ENCODE data around the gene TANGO2. TPM values are rescaled to one million over a fixed set of nuclear protein-coding genes. Genes with fewer than 3 reads are reported as not detected.

Gene TANGO2
- total RNA-seq, 1 experiment from 2014 or later = 14.6 TPM

DNA sequence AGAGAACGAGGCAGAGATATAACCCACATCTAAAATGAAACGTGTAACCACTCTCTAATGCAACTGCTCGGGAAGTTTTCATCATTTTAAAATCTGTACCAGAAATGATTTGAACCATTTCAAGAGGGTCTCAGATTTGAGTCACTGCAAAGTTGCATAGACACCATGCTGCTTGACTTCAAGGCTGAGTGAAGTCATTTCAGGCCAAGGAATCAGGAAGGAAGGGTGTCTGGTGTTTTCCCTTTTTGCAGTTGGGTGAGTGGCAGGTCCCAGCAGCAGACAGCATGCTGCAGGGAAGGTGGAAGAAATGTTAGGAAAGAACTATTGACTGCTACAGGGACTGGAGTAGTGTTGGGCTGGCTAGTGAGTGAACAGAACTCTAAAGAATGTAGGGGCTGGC, 16.5 kb downstream of the TANGO2 start:
- no peak for DNase-seq
- Histone ChIP-seq H3T11ph (ENCODE audit: low read length) (no peak overlapping the region), H4K91ac (ENCODE audit: insufficient read length, low read depth, low read length) (no peak overlapping the region), H3K23ac (ENCODE audit: insufficient read length, low read depth, low read length) (no peak overlapping the region), H2BK20ac (ENCODE audit: low read depth, low read length, poor library complexity, severe bottlenecking) (no peak overlapping the region), H3K27ac (ENCODE audit: insufficient read length, low read depth, low read length) (no peak overlapping the region), H3K9me3 (ENCODE audit: control insufficient read depth, low read depth, low read length) (no peaks in the 10 kb centered on the region), H2AK5ac (ENCODE audit: insufficient read length, low read length) (no peak overlapping the region), H4K20me1 (ENCODE audit: control insufficient read depth, insufficient read depth, insufficient read length) (no peaks in the 10 kb centered on the region), H2BK12ac (ENCODE audit: insufficient read length, low read depth, low read length) (no peak overlapping the region), H3K79me2 (ENCODE audit: insufficient read depth, low read length) (no peaks in the 10 kb centered on the region), H4K5ac (ENCODE audit: insufficient read length, low read depth, low read length) (no peak overlapping the region), H2AFZ (ENCODE audit: low read length) (no peak overlapping the region), H3K23me2 (ENCODE audit: insufficient read length, low read depth, low read length, poor library complexity, severe bottlenecking) (no peaks in the 10 kb centered on the region), H3K56ac (ENCODE audit: insufficient read length, low read depth, low read length) (no peak overlapping the region), H3K27me3 (ENCODE audit: insufficient read depth, low read length) (no peaks in the 10 kb centered on the region; the same call in 1 of the 2 replicates), H3K9ac (ENCODE audit: extremely low read depth, insufficient read length, low read length) (no peak overlapping the region), H2BK120ac (ENCODE audit: low read depth, low read length, poor library complexity, severe bottlenecking) (no peak overlapping the region), H3K4me1 (ENCODE audit: insufficient read depth, low read length) (no peaks in the 10 kb centered on the region), H3K4ac (ENCODE audit: low read depth, low read length) (no peak overlapping the region), H3K4me2 (ENCODE audit: insufficient read depth, insufficient read length, low read length) (no peak overlapping the region), H3K18ac (ENCODE audit: insufficient read length, low read depth, low read length) (no peak overlapping the region), H2BK15ac (ENCODE audit: low read depth, low read length) (no peak overlapping the region), H3K79me1 (ENCODE audit: insufficient read depth, low read depth, low read length, poor library complexity, severe bottlenecking) (no peaks in the 10 kb centered on the region), H4K8ac (replicated peaks; ENCODE audit: insufficient read length, low read depth, low read length) (no peak overlapping the region), H2BK5ac (ENCODE audit: insufficient read length, low read length) (no peak overlapping the region), H3K14ac (ENCODE audit: insufficient read depth, low read length) (no peak overlapping the region)
- WGBS (ENCODE audit: extremely low coverage, insufficient read length, low lambda C conversion rate) = no CpG with 5 or more reads among the region's 3 CpGs
- Mint-ChIP-seq H3K4me3 (no peak overlapping the region), H3K9me3 (no peaks in the 10 kb centered on the region), H3K27ac (peak overlapping the region; percentile 73 to 78 (median 76); a peak in 3 of 7 replicates), H3K4me1 (peaks cover 0 to 8% of the 10 kb centered on the region in 2 experiments; a peak in 2 of 4 replicates), H3K36me3 (ENCODE audit: insufficient read depth in 1 of 3, low read depth in 3 of 3) (peaks cover 0 to 7% (median 0%) of the 10 kb centered on the region in 3 experiments; a peak in 3 of 7 replicates), H3K27me3 (ENCODE audit: low read depth) (no peaks in the 10 kb centered on the region; the same call in 1 of the 2 replicates)
- TF ChIP-seq, protein P1, sequence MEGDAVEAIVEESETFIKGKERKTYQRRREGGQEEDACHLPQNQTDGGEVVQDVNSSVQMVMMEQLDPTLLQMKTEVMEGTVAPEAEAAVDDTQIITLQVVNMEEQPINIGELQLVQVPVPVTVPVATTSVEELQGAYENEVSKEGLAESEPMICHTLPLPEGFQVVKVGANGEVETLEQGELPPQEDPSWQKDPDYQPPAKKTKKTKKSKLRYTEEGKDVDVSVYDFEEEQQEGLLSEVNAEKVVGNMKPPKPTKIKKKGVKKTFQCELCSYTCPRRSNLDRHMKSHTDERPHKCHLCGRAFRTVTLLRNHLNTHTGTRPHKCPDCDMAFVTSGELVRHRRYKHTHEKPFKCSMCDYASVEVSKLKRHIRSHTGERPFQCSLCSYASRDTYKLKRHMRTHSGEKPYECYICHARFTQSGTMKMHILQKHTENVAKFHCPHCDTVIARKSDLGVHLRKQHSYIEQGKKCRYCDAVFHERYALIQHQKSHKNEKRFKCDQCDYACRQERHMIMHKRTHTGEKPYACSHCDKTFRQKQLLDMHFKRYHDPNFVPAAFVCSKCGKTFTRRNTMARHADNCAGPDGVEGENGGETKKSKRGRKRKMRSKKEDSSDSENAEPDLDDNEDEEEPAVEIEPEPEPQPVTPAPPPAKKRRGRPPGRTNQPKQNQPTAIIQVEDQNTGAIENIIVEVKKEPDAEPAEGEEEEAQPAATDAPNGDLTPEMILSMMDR (conservative IDR thresholded peaks at IDR 0.05) = no peak
